ENCODE data around the gene SLC5A10.
A peak's percentile ranks its signal among the peaks of the same experiment; 100 is the strongest.
"Not testable (repeated sequence)": the region's sequence is repeated elsewhere in the genome, so short reads cannot be mapped to it uniquely, and the experiment has no call there.

Gene SLC5A10

DNA sequence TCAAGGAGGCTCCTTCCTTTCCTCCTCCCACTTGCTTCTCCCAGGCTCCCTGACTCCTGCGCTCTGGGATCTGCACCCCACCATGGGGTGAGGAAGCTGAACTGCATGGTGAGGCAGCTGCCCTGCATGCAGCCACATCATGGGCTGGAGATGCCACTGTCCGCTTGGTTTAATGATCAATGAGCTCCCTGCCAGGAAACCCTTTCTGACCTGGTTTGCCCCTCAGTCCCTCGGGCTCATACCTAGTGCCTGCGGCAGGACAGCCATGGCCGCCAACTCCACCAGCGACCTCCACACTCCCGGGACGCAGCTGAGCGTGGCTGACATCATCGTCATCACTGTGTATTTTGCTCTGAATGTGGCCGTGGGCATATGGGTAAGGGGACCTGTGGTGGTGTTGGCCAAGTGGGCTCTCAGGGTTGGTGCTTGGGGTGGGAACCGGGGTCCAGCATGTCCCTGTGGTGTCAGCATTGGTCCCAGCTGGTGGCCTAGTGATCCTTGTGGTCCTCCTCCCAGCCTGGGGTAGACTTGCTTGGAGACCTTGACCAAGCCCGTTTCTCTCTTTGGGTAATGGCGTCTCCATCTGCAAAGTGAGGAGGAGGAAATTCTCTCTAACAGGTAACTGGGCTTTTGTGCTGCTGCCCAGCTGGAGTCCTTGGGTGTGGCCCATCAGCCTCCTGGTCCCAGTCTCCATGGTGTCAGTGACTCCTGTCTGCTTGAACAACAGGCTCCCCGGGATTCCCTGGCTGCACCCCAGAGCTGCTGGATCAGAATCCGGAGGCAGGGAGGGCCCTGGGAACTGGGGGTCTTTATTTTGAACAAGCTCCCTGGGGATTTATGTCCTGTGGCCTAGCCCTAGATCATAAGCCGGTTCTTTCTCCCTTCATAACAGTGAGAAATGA is at the start of gene SLC5A10:
SLC5A10 (plus strand) TSS at position 225 of the 902 bp plus-strand sequence; CDS start at position 266, 41 bp downstream.
- DNase-seq = no peak

GRCh38 chr17:18904482-18904881 is 47.5 kb upstream of the SLC5A10 start:
- no peak for DNase-seq

DNA sequence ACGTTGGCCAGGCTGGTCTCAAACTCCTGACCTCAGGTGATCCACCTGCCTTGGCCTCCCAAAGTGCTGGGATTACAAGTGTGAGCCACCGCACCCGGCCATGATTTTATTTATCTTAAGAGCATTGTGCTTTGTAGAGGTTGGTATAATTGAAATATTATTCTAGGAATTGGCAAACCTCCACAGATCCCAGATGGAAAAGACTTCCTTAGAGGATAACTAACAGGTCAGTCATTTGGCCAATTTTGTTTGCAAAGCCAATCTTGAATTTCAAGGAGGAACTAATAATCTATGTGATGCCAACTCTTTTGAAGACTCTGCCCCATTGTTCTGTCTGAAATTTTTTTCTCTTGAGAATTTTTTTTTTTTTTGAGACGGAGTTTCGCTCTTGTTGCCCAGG is 46.7 kb upstream of the SLC5A10 start:
- DNase-seq = no peak

DNA sequence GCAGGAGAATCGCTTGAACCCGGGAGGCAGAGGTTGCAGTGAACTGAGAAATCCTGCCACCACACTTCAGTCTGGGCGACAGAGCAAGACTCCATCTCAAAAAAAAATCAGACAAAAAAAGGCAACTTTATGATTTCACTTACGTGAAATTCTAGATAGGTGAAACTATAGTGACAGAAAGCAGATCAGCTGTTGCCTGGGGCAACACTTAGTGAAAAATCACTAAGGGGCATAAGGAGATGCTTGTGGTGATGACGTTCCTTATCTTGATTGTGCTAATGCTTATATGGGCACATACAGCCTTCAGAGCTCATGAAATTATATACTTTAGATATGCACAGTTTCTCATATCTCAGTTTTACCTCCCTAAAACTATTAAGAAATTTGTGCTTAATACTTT is 41.6 kb upstream of the SLC5A10 start:
- no peak for DNase-seq

- no peak for DNase-seq
These were observed 41.1 kb upstream of the SLC5A10 start for GRCh38 chr17:18910881-18911280.

- peak; percentile 23 for DNase-seq
These were observed 35.0 kb upstream of the SLC5A10 start for GRCh38 chr17:18916816-18917500.

DNA sequence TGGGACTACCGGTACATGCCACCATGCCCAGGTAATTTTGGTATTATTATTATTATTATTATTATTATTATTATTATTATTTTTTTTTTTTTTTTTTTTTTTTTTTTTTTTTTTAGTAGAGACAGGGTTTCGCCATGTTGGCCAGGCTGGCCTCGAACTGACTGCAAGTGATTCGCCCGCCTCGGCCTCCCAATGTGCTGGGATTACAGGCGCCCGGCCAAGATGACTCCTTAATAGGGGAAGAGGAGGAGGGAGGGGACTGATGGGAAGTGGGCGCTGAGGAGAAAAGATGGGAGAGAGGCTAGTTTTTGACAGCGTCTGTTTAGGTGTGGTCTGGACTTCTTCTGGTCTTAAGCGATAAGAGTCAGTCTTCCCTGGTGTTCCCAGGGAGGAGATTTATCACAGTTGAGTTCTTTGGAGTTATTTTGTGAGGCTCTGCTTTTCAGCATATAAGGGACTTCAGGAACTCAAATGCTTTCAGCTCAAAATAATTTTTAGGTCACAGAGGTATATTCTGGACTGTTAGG is 34.4 kb upstream of the SLC5A10 start:
- DNase-seq = no peak

- no peak for DNase-seq
These were observed 32.0 kb upstream of the SLC5A10 start for GRCh38 chr17:18919963-18920362.

DNA sequence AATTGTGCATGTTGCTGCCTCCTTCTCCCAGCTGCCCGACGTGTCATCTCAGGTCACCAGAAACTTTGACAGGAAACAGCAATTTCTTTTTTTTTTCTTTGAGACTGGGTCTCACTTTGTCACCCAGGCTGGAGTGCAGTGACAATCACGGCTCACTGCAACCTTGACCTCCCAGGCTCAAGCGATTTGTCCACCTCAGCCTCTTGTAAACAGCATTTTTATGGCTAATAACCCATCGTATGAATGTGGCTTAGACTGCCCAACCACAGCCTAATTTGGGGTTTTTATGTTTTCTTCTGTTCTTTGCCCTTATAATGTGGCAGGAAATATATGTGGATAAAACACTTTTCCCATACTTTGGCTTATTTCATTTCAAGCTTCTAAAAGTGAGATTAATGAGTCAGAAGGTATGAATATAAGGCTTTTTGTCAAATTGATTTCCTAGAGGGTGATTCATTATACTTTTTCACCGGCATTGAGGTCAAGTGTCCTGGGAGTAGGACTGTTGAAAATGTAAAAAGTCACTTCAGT is 31.0 kb upstream of the SLC5A10 start:
- no peak for DNase-seq

DNA sequence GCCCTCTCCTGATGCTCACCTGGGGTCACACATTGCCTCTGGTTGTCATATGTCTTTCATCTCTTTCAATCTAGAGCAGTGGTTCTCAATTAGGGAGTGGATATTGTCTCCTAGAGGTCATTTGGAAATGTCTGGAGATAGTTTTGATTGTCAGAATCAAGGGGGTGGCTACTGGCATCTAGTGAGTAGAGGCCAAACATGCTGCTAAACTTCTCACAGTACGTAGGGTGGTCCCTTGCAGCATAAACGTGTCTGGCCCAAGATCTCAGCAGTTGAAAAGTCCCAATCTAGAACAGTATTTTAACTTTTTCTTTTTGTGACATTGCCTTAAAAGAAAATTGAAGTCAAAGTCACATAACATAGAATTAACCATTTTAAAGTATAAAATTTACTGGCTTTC is 30.5 kb upstream of the SLC5A10 start:
- DNase-seq = no peak

DNA sequence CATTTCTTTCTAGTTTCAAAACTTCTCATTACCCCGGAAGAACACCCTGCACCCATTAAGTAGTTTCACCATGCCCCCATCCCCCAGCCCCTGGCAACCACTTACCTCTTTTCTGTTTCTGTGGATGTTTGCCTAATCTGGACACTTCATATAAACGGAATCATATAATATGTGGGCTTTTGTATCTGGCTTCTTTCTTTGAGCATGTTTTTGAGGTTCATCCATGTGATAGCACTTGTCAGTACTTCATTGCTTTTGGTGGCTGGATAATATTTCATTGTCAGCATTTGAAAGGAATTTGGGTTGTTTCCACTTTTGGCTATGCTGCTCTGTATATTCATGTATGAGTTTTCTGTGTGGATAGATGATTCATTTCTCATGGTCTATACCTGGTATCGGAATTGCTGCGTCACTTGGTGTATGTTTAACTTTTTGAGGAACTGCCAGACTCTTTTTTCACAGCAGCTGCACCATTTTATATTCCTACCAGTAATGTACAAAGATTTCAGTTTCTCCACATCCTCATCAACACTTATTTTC is 30.0 kb upstream of the SLC5A10 start:
- peak; percentile 38 for DNase-seq

DNA sequence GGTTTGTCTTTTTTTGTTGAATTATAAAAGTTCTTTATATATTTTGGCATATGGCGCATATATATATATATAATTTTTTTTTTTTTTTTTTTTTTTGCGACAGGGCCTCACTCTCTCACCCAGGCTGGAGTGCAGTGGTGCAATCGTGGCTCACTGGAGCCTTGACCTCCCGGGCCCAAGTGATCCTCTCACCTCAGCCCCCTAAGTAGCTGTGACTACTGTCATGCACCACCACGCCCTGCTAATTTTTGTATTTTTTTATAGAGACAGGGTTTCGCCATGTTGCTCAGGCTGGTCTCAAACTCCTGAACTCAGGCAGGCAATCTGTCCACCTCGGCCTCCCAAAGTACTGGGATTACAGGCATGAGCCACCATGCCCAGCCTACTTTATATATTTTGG is 29.4 kb upstream of the SLC5A10 start:
- not testable (repeated sequence) for DNase-seq

DNA sequence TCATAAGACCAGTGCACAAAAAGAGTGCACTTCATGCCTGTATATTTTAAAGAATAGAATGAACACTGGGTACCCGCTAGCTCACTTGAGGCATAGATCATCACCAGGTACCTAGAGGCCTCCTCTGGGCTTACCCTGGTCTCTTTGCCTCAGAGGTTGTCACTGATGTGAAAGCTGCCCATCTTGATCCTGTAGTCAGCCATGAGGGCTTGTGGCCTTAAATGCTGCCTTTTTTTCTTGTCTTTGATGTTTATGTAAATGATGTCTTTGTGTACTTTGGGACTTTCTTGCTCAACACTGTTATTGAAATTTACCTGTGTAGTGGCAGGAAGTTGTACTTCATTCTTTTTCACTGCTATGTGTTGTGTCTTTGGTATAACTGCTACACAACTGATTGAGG is 26.8 kb upstream of the SLC5A10 start:
- no peak for DNase-seq

- DNase-seq = no peak
These were observed 23.3 kb upstream of the SLC5A10 start for GRCh38 chr17:18928628-18929125.

GRCh38 chr17:18932360-18933055 is 19.5 kb upstream of the SLC5A10 start:
- DNase-seq = no peak

- DNase-seq = no peak
These were observed 18.6 kb upstream of the SLC5A10 start for GRCh38 chr17:18933102-18934058.

- DNase-seq = no peak
These were observed 13.8 kb upstream of the SLC5A10 start for GRCh38 chr17:18937981-18938691.

GRCh38 chr17:18938692-18939023 is 13.3 kb upstream of the SLC5A10 start:
- DNase-seq = no peak

DNA sequence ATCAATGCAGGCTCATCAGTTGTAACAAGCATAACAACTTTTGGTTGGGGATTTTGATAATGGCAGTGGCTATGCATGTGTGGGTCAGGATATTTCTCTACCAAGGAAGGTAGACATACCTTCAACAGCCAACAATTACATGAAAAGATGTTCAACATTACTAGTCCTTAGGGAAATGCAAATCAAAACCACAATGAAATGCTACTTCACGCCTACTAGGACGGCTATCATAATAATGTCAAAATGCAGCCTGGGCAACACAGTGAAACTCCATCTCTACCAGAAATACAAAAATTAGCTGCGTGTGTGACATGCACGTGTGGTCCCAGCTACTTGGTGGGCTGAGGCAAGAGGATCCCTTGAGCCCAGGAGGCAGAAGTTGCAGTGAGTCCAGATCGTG is 7.3 kb upstream of the SLC5A10 start:
- no peak for DNase-seq

DNA sequence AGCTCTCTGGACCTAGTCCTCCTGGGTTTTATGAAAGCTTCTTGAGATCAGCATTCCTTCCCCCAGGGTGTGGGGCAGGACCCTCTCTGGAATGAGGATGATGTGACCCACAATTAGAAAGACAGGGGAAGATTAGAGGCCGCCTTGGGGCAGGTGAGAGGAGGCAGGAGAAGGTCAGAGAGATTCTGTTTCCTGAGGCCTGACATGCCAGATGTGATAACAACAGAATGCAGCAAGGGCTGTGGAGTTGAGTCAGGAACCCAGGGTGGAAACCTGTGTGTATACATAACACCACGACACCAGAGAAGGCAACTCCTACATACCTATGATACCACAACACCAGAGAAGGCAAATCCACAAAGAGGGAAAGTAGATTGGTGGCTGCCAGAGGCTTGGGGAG is 5.4 kb upstream of the SLC5A10 start:
- no peak for DNase-seq

- DNase-seq = no peak
These were observed 4.1 kb upstream of the SLC5A10 start for GRCh38 chr17:18947866-18948265.

Data from GDM1 (cell line).